ENCODE measurements around the gene ZFP92.

The ZFP92 gene

DNA sequence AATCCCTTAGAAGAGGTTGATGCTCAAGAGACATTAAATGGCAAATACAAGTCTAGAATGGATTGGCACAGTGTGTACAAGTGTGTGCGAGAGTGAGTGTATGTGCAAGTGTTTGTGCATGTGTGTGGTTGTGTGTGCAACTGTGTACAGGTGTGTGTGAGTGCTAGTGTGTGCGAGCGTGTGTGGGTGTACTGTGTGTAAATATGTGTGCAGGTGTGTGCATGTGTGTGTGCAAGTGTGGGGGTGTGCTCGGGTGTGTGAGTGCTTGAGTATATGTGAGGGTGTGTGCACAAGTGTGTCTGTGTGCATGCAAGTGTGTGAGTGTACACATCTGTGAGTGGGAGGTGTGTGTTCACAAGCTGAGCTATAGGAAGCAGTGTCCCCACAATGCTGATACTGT is 28.7 kb downstream of the ZFP92 start:
- no peak for DNase-seq (ENCODE audit: low read depth in 2 of 2)

DNA sequence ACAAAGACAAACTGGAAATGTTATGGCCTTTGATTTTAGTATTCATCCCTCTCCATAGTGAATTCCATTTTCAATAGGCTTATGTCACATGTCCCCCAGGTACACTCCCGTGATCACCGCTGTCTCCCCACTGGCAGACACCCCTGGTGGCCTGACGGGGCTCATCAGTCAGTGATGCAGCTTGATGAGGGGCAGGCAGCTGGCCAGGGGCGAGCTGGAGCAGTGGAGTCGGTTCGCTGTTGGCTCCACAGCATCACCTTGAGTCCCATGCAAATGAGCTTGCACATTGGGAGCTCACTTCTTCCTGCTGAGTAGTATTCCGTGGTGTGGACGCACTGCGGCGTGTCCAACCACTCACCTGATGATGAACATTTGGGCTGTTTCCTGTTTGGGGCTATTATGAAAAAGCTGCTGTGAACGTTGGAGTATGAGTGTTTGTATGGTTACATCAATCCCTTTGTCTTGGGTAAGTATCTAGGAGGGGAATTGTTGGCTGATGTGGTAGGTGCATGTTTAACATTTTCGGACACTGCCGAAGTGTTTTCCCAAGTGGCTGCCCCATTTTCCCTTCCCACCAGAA is 29.4 kb downstream of the ZFP92 start:
- DNase-seq (ENCODE audit: low read depth in 2 of 2), result no peak

DNA sequence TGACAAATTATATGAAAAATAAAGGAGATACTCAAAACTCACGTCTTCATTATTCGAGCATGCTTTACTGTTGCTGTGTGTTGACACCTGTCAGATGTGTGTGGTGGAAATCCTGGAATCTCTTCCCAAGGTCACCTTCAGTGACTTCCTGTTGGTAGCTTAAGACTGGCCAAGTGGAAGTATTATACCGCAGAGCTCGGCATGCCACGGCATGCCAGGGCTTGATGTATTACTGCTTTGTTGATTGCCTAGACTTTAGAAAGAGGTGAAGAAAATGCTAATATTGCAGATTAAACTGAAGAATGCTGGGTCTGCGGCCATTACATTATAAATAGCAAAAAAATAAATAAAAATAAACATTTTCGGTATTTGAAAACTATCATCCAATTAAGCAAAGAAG is 30.0 kb downstream of the ZFP92 start:
- DNase-seq (ENCODE audit: low read depth in 2 of 2), result no peak

DNA sequence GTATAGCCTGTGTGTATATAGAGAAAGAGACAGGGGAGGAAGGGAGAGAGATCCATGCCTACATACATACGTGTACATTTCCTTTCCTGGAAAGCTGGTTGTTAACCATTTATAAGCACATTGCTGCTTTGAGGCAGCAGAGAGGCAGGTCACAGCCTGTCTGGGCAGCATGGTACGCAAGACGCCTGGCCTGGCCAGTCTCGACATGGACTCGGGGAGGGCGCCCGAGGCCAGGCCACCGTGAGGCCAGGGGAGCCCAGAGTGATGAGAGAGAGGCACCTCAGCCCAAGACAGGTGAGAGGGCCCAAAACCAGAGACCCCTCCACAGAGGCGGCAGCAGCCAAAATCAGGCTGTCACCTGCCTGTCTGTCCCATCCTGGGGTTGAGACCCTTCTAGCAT is 30.7 kb downstream of the ZFP92 start:
- no peak for DNase-seq (ENCODE audit: low read depth in 2 of 2)

DNA sequence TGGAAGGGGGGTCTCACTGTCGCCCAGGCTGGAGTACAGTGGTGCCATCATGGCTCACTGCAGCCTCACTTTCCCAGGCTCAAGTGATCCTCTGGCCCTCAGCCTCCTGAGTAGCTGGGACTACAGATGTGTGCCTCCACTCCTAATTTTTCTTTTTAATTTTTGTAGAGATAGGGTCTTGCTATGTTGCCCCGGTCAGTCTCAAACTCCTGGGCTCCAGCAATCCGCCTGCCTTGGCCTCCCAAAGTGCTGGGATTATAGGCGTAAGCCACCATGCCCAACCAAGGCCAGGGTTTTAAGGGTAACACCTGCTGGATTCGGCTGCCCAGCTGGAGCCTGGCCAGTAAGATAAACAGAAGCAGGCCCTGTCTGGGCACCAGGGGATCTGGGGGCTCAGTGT is 31.2 kb downstream of the ZFP92 start:
- no peak for DNase-seq (ENCODE audit: low read depth in 2 of 2)

DNA sequence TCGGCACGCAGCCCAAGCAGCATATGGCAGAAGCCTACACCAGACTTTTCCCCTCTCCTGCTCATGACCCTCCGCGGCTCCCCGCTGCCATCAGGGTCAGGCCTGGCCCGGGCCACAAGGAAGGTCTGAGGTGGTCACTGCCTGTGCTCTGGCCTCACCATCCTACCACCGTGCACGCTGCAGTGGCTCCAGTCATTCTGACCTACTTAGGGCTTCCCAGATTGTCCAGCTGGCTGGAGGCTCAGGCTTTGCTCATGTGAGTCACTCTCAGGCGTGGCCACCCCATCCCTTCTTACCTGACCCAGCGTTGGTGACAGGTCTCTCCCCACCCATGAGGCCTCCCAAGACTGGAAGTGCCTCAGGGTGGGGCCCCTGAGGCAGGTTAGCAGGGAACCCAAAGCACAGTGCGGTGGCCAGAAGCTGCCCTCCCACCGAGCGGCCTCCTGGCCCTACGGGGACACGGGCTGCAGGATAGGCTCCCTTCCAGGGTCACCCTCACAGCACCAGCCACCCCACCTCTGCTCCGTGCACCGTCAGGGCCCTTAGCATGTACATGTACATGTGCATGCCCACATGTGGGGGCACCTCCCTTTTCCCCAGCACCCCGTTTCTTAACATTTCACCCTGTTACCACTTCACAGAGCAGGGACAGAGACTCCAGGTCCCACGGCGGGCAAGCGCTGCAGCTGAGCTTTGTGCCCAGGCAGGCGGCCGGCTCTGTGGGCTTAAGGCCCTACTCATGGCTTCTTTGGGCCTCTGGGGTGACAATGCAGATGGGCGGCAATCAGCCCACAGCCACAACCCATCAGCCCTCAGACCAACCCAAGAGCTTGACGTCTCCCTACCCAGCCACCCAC is 32.4 kb downstream of the ZFP92 start:
- DNase-seq (ENCODE audit: low read depth in 2 of 2), result no peak

DNA sequence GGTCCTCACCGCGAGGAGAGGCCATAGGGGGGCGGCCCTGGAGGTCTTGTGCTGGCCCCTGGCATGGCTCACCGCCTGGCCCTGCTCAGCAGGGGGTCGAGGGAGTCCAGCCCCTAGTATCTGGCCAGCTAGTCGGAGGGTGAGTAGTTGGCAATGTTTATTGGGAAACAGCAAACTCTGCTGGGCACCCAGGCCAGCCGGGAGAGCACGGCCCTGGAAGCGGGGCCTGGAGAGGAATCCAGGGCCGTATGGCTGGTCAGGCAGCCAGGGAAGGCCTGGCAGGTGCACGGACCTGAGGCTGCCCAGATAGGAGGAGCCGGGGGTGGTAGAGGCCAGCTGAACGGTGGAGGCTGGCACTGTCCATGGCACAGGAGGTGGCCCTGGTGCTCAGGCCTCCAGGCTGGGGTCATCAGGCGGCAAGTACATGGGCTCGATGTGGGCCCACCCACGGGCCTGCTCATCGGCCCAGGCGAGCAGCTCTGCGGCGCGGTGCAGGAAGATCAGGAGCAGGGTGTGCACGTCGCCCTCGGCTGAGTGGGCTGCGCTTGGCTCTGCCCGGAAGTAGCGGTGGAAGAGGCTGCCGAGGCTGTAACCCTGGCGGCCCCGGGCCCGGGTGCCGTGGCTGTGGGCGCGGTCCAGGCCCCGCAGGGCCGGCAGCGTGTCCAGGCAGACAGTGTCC is 33.2 kb downstream of the ZFP92 start:
- DNase-seq (ENCODE audit: low read depth in 2 of 2), result no peak

DNA sequence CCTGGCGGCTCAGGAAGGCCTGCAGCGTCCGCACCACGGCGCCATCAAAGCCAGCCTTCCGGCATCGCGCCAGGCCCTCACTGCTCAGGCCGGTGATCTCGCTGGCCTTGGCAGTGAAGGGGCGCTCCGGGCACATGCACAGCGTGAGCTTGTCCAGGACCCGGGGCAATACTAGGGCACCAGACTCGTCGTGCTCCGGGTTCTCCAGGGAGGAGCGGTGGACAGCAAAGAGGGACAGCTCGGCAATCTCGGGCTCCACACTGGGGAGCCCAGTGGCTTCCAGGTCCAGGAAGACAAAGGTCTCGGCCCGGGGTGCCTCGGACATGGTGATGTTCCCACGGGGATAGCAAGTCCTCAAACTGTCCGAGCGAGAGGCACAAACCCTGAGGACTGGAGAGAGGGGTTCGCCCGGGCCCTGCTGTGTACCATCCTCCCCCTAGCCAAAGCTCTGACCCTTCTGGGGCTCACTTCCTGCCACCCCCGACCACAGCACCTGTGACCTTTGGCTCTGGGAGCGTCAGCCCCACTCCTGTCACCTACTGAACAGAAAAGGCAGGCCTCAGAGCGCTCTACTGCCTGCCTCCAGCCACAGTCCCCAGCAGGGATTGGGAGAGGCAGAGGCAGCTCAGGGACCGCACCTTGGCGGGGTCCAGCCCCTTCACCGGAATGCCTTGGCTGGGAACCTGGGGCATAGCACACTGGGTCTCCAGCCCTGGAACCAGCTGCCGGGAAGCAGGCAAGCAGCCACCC is 34.0 kb downstream of the ZFP92 start:
- no peak for DNase-seq (ENCODE audit: low read depth in 2 of 2)

DNA sequence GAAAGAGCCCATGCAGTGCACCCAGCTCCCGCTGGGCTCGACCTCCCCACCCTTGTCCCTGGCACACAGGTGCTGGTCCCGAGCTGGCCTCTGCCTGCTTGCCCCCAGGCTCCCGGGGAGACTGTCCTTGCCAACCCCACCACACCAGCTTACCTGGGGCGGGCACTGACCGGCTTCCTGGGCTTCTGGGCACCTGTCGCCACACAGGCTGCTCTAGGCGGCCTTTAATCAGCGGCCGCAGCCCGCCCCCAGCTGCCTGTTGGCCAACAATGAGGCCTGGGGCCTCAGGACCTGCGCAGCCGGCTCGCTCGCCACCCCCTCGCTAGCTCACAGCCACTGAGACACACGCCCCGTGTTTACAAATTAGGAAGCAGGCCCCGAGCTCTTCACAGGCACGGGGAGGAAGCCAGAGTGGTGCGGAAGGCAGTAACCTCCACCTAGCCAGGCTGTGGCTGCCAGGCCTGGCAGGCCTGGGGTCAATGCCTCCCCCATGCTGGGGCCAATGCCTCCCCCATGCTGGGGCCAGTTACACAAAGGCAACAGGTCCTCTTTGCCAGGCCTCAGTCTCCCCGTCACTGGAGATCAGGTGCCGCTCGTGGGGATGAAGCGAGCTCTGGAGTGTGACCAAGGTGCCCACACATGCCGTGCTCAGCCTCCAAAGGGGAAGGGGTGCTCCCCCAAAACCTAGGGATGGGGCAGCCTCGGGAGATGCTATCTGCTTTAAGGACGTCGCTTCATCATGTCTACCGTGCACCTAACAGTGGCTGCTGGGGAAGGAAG is 34.8 kb downstream of the ZFP92 start, which contains the start of gene TREX2:
TSS of gene TREX2 (minus strand) at position 201 of the 780 bp plus-strand sequence. CDS start 626 bp downstream, outside the sequence.
- no peak for DNase-seq (ENCODE audit: low read depth in 2 of 2)

DNA sequence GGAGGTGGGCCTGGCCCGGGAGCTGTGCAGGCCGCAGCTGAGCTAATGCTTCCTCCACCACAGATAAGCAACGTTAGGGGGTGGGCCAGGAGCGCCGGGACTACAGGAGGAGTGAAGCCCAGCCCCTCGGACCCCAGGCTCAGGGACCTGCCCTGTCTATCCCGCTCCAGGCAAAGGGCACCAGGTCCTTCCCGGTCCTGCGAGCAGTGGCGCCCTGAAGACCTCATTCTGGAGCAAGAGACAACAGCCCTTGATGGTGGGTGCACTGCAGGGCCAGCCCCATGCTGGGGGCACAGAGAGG is 35.3 kb downstream of the ZFP92 start:
- DNase-seq (ENCODE audit: low read depth in 2 of 2), result no peak

DNA sequence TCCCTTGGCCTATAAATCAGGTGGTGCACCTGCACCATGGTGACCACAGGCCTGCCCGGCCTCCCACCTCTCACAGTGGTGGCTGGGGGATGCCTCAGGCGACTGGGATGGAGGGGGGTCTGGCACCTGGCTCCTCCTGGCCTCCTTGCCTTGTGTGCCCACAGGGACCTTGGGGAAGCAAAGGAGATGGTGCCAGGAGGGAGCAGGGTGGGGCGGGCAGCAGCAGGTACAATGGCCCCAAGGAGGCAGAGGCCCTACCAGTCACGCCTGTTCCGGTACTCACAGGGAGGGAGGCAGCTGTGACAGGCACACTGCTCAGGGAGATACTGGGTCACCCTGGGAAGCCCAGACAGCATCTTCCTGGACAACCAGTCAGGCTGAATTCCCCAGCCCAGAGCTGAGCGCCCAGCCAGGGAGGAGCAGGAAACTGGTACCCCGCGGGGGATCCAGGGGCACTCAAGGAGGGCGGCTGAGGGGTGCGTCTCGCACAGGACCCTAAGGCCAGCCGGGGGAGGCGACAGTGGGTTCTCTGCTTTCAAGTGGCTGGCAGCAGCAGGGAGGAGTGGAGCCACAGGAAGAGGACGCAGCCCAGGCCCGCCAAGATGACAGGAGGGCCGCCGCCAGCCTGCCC is 35.8 kb downstream of the ZFP92 start:
- no peak for DNase-seq (ENCODE audit: low read depth in 2 of 2)

DNA sequence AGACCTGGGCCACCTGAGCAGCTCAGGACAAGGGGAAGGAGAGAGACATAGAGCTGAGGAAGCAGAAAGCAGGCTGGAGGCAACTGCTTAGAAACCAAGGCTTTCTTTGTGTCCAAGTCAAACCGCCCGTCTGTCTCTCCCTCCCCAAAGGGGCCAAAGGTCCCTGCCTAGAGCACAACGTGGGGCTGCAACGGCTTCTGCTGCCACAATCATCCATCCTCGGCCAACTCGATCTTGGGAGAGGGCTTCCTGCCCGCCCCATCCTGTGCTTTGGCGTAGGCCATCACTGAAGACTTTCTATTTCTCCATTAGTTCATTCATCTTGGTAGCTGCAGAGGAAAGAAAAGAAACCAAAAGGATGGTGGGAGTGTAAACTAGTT is 36.3 kb downstream of the ZFP92 start:
- no peak for DNase-seq (ENCODE audit: low read depth in 2 of 2)

DNA sequence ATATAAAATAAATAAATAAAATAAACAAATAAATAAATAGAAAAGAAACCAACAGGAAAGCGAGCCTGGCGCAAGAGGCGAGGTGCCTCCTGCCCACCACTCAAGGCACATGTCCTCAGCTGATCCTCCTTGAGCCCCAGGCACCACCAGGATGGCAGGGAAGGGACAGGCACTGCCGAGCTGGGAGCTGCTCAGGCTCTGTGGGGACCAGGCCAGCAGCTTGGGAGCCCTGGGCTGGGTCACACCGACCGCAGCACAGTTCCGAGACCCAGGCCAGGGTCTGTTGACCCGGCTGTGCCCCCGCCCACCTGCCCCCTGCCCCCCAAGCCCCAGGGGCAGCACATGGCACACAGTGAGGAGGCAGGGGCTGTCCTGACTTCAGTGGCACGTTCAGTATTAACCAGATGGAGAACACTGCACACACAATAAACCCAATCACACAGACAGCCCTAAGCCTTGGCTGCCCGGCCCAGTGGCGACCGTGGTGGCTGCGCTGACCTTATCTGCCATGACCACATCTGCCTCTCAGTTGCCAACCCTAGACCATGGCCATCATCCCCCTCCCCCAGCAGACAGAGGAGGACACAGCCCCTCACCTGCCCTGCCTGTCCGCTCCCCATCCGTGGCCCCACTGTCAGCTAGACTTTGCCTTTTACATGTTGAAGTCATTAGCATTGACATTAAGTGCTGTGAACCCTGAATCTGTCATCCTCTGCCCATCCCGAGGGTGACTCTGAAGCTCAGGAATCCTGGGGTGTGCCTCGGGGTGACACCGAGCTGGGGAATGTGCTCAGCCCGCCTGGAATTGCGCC is 37.5 kb downstream of the ZFP92 start:
- no peak for DNase-seq (ENCODE audit: low read depth in 2 of 2)

DNA sequence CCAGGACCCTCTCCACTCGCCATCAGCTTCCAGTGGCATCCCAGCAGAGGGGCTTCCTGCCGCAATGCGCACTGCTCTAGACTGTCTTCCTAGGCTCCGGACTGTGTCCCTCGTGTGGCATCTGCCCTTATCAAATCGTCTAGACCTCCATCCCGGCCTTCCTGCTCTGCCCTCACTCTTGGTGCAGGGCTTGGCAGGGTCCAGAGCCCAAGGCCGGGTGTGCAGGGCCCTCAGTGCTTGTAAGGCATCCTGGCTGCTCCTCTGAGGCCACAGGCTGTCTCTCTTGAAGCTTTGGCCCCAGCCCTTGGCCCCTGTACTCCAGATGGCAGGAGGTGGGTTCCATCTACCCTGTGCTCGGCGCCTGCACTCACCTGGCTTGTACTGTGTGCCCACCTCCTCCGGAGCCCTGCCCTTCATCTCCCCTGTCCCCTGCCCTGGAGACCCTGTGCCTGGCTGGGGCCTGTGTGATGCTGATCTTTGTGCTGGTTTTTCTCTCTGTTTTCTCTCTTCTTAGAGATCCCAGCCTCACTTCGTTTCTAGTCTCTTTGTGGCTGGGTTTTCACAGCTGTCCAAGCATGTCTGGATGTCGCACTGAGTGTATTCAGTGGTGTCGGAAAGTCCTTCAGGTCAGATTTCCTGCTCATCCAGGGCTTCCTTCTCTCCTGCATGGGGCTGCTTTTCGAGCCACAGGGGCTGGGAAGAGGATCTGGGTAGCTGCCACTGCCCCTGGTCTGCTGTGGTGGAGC is 38.3 kb downstream of the ZFP92 start:
- DNase-seq (ENCODE audit: low read depth in 2 of 2), result no peak

DNA sequence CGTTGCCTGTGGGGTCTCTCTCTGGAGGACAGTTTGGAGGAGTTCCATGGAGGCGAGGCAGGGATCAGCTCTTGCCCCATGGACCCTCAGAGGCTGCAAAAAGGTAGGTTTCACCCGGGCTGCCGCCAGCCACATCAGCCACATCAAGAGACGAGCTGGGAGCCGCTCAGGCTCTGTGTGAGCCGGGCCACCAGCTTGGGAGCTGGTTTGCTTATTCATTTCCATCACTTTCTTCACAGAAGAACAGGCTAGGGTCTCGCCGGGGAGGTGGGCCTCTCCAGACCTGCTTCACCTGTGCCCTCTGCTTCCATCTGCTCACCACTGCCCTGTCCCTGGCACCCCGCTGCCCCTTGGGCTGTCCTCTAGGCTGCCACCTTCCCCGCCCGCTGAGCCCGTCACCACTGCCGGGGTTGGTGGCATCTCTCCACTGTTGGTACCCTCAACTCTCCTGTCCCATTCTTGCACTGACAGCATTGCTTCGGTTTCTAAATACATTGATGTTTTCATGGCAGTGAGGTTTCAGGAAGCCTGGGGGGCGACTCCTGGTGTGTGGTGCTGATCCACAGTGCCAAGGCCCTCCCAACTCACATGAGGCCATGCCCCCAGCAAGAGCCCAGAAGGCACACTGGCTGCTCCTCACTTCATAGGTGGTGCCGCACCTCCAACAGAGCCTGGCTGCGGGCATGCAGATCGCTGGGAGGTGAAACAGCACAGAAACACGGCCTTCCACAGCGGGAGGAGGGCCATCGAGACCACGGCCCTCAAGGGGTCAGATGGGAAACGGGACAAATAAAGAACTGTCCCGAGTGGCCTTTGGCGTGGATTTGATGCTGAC is 39.1 kb downstream of the ZFP92 start:
- DNase-seq (ENCODE audit: low read depth in 2 of 2), result no peak

DNA sequence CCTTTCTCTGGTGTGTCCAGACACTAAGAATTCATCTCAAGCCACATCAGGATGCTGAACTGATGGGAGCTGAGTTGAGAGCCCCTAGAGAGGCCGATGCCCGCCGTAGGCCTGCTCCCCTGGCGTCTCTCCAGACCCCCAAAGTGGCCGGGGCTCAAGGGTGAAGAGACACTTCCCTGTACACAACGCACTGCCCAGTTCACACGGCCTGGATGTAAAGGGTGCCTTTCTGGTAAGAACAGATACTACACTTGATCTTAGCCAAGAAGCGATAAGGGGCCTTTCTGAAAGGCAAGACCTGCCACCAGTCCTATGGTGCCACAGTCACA is 39.6 kb downstream of the ZFP92 start:
- no peak for DNase-seq (ENCODE audit: low read depth in 2 of 2)

DNA sequence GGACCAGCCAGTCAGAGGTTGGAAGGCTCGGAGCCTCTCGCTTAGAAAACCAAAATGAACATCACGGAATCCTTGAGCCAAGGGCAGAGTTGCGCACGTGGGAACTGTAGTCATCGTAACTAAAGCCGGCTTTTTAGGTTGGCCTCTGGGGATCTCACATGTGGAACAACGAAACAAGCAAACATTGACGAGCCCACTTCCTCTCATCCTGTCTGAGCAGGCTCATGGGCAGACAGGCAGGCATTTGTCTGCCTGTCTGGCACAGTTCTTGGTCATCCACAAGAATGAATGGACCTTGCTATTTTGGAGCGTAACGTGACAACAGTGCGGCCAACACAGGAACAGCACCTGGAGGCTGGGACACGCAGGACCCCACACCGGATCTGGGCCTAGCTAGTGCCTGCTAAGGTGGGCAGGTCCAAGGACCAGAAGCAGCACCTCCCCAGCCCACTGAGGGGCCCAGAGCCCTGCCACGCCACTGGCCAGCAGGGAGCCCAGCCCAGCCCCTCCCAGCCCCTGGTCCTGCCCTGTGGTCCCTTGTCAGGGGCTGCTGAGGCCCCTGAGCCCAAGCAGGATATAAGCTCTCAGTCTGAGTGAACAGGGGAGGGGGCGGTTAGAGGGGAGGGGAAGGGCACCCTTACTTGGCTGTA is 43.8 kb downstream of the ZFP92 start:
- no peak for DNase-seq (ENCODE audit: low read depth in 2 of 2)

DNA sequence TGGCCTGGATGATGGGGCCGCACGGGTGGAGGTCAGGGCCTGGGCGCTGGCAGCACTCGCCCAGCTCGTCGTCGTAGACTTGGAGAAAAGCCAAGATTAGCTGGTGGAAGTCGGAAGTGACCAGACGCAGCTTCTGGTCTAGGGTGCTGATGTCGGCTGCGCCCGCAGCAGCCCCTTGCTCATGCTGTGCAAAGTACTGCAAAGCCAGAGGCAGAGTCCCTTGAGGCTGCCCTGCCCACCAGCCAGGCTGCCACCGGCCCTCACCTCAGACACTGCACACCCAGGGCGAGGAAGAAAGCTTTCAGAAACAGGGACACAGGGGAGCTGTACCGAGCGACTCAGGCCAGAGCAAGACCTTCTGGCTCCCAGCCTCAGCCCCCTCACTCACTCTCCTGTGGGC is 44.3 kb downstream of the ZFP92 start:
- no peak for DNase-seq (ENCODE audit: low read depth in 2 of 2)
